ENCODE results near the gene MEI1. TPM values are rescaled to one million over a fixed set of nuclear protein-coding genes. Genes with fewer than 3 reads are reported as not detected.
"Not testable (repeated sequence)": the region's sequence is repeated elsewhere in the genome, so short reads cannot be mapped to it uniquely, and the experiment has no call there.

The MEI1 gene
- total and polyA plus RNA-seq, 8 donors, result 0.15 to 2.3 (median 0.35) TPM; not detected in 1

DNA sequence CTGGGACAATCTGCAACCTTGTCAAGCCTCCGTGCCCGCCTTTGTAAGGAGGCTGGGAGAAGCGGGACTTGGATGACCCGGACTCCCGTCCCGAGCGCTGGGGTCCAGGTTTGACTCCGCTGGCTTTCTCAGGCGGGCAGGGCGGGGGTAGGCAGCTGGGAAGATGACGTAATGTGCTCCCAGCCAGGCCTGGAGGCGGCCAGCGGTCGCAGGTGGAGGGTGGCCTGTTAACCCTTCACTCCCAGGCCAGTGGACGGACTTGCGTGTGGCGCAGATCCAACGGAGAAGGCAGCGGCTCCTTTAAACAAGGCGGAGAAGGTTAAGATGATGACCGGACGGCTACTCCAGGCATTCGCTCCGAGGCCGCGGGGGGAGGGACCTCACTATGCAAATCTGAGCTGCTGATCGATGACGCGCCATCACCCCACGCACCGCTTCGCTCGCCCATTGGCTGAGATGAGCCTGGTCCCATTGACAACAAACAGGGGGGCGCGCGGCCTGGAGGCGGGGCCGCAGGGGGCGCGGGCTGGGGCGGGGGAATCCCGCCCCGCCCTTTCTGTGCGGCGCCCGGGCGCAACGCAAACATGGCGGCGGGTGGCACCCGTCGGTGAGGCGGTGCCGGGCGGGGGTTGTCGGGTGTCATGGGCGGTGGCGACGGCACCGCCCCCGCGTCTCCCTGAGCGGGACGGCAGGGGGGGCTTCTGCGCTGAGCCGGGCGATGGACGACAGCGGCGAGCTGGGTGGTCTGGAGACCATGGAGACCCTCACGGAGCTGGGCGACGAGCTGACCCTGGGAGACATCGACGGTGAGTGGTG is 133.5 kb downstream of the MEI1 start, which contains the start of gene SREBF2:
Gene SREBF2 (plus strand): TSS at position 553 of the 816 bp plus-strand sequence. CDS start 166 bp downstream, at position 719.
- no peaks in the 10 kb centered on the region for H3K27me3 ChIP-seq
- no peaks in the 10 kb centered on the region for H3K36me3 ChIP-seq
- TF ChIP-seq, protein P1, sequence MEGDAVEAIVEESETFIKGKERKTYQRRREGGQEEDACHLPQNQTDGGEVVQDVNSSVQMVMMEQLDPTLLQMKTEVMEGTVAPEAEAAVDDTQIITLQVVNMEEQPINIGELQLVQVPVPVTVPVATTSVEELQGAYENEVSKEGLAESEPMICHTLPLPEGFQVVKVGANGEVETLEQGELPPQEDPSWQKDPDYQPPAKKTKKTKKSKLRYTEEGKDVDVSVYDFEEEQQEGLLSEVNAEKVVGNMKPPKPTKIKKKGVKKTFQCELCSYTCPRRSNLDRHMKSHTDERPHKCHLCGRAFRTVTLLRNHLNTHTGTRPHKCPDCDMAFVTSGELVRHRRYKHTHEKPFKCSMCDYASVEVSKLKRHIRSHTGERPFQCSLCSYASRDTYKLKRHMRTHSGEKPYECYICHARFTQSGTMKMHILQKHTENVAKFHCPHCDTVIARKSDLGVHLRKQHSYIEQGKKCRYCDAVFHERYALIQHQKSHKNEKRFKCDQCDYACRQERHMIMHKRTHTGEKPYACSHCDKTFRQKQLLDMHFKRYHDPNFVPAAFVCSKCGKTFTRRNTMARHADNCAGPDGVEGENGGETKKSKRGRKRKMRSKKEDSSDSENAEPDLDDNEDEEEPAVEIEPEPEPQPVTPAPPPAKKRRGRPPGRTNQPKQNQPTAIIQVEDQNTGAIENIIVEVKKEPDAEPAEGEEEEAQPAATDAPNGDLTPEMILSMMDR (IDR thresholded peaks at IDR 0.05), result no peak
- peaks cover 0 to 6% (median 6%) of the 10 kb centered on the region in 3 donors for H3K4me1 ChIP-seq
- ATAC-seq, result peak; percentile 90 to 95 (median 93)
- H3K9me3 ChIP-seq, result no peaks in the 10 kb centered on the region
- WGBS, 2 donors, result 0% methylated on average over 47 to 75 of the region's 75 CpGs
- H3K4me3 ChIP-seq, result peak within 1 kb of the TSS; percentile 58 to 97 (median 86)
- DNase-seq, result peak; percentile 97 to 100 (median 100)
- intact Hi-C loops (cut with DNase I), result no loop called here
- H3K27ac ChIP-seq, result peak within 1 kb of the TSS; percentile 86 to 97 (median 94)
- FAIRE-seq, result peak; percentile 47

DNA sequence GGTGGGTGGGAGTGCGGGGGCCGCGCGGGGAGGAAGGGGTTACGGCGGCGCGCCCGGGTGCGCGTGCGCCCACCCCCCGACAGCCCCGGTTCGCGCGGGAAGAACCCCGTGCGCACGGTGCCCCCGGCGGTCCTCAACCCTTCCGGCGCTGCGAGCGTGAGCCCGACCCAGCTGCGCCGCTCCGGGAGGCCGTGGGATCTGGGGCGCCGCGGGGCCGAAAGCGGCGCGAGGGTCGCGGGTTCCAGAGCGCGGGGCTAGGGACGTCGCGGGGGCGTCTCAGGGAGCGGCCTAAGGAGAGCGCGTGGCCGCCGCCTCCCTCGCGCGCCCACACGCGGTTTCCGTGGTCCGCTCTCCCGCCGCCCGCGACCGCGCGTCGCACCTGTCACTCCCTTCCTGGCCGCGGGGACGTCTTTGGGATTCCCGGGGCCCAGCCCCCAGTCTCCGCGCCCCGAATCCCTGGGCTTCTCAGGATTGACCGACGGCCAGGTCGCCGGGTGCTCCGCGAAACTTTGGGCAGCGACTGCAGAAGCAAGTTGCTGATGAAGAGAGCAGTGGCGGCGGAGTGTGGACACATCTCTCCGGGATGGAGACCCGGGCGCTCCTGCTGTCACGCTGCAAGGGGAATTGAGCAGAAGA is 134.2 kb downstream of the MEI1 start:
- DNase-seq (peak; percentile 40 to 87 (median 60)), ATAC-seq (peak; percentile 23 to 42 (median 25)), FAIRE-seq (no peak)
- Histone ChIP-seq H3K27ac (peak overlapping the region; percentile 86 to 97 (median 94)), H3K4me3 (peak overlapping the region; percentile 58 to 97 (median 86)), H3K36me3 (no peaks in the 10 kb centered on the region), H3K4me1 (peaks cover 0 to 6% (median 6%) of the 10 kb centered on the region in 3 donors), H3K27me3 (no peaks in the 10 kb centered on the region), H3K9me3 (no peaks in the 10 kb centered on the region)
- 0 to 1% methylated on average over 80 to 86 of the region's 86 CpGs for WGBS, 2 donors
- intact Hi-C loops (cut with DNase I), result no loop called here
- TF ChIP-seq, protein P1 (IDR thresholded peaks at IDR 0.05), result no peak

DNA sequence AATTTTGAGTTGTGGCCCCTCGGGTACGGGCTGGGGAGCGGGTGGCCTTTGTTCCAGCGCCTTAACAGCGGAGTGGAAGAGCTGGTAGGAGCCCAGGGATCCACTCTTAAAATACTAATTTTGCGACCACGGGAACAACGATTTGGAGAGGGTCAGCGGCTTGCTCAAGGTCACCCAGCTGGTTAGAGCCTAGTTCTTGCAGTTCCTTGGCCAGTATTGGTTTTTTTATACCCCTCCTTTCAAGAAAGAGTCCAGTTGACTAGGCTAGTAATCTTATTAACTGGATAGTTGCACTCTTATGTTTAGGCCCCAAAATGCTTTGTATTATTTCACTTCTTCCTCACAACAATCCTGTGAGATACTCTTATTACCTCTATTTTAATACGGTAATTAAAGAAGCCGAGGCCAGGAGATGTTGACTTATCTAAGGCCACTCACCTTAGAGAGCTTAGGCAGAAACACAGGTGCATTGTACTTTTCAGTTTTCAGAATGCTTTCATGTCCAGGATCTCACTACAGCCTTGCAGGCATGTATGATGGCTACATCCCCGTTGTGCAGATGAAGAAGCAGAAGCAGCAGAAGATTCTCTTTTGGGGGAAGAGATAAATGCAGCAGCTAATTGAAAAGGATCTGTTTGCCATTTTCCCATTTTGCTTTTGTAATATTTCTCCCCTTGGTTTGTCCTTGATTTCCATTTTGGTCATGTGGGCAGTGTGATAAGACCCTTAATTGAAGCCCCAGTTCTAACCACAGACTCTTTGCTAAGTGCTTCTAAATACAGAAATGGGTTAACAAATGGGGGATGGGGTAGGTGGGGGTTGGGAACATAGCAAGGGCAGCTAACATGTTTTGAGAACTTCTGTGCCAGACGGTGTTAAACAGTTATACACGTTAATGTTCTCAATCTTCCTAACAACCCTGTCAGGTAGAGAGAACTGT is 135.0 kb downstream of the MEI1 start:
- FAIRE-seq (no peak), ATAC-seq (no peak), DNase-seq (no peak)
- Histone ChIP-seq H3K9me3 (no peaks in the 10 kb centered on the region), H3K36me3 (no peaks in the 10 kb centered on the region), H3K27me3 (no peaks in the 10 kb centered on the region), H3K4me3 (peak overlapping the region; percentile 58 to 97 (median 86)), H3K4me1 (peaks cover 0 to 6% (median 6%) of the 10 kb centered on the region in 3 donors), H3K27ac (peak overlapping the region; percentile 86 to 97 (median 94))
- 7 to 8% methylated on average over 14 of the region's 14 CpGs for WGBS, 2 donors
- TF ChIP-seq, protein P1 (IDR thresholded peaks at IDR 0.05), result no peak
- intact Hi-C loops (cut with DNase I), result no loop called here

DNA sequence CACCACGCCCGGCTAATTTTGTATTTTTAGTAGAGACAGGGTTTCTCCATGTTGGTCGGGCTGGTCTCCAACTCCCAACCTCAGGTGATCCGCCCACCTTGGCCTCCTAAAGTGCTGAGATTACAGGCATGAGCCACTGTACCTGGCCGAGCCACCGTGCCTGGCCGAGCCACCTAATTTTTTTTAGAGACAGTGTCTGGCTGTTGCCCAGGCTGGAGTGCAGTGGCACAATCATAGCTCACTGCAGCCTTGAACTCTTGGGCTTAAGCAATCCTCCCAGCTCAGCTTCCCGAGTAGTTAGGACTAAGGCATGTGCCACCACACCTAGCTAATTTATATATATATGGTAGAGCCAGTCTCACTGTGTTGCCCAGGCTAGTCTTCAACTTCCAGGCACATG is 136.2 kb downstream of the MEI1 start:
- FAIRE-seq; H3K27me3 ChIP-seq; H3K4me3 ChIP-seq; ATAC-seq; H3K36me3 ChIP-seq; intact Hi-C loops (cut with DNase I); H3K4me1 ChIP-seq; H3K9me3 ChIP-seq; H3K27ac ChIP-seq: not testable (repeated sequence)
- DNase-seq, result peak in 1 of 6 donors; percentile 40
- WGBS, 2 donors, result 39 to 53% methylated on average over 6 to 8 of the region's 8 CpGs

DNA sequence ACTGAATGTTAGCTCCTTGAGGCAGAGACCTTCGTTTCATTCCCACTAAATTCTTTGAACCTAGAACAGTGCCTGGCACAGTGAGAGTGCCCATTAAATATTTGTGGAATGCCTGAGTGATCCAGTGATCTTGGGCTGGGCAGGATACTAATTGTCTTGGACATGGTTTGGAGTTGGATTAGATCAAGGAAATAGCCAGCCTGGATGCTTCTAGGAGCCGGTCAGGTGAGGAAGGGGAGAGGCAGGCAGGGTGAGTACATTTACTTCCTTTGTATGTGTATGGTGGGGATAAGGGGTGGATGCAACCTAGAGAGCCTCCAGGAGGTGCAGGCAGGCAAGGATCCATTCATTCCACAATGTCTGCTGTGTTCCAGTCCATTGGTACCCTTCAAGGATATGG is 137.2 kb downstream of the MEI1 start:
- no peaks in the 10 kb centered on the region for H3K36me3 ChIP-seq
- intact Hi-C loops (cut with DNase I), result no loop called here
- no peak for ATAC-seq
- DNase-seq, result no peak
- TF ChIP-seq, protein P1 (IDR thresholded peaks at IDR 0.05), result no peak
- no peak for FAIRE-seq
- no peak overlapping the region for H3K27ac ChIP-seq
- H3K4me3 ChIP-seq, result no peak overlapping the region
- WGBS, 2 donors, result 89 to 94% methylated on average over 2 of the region's 2 CpGs
- H3K4me1 ChIP-seq, result peaks cover 6 to 12% (median 7%) of the 10 kb centered on the region in 3 donors
- H3K27me3 ChIP-seq, result no peaks in the 10 kb centered on the region
- no peaks in the 10 kb centered on the region for H3K9me3 ChIP-seq

All from pancreas (tissue), 10 donors.